ENCODE measurements around the gene NPPC.
A peak's percentile ranks its signal among the peaks of the same experiment; 100 is the strongest.
"Not testable (repeated sequence)": the region's sequence is repeated elsewhere in the genome, so short reads cannot be mapped to it uniquely, and the experiment has no call there.

NPPC gene

GRCh38 chr2:231919341-231920035 lies 6.7 kb downstream of the NPPC start:
- DNase-seq, result no peak

GRCh38 chr2:231918501-231919330 lies 7.5 kb downstream of the NPPC start:
- no peak for DNase-seq

GRCh38 chr2:231917280-231918066 lies 8.7 kb downstream of the NPPC start:
- no peak for DNase-seq

- DNase-seq, result no peak
Observed at GRCh38 chr2:231914077-231914690, 12.0 kb downstream of the NPPC start.

- no peak for DNase-seq
Observed at GRCh38 chr2:231911381-231911780, 14.8 kb downstream of the NPPC start.

- peak; percentile 90 for DNase-seq
Observed at GRCh38 chr2:231910771-231911170, 15.4 kb downstream of the NPPC start.

GRCh38 chr2:231910161-231910560 lies 16.0 kb downstream of the NPPC start:
- DNase-seq, result not testable (repeated sequence)

GRCh38 chr2:231909631-231910030 lies 16.6 kb downstream of the NPPC start:
- no peak for DNase-seq

- DNase-seq, result no peak
Observed at GRCh38 chr2:231908584-231908983, 17.6 kb downstream of the NPPC start.

- DNase-seq, result no peak
Observed at GRCh38 chr2:231907765-231908164, 18.4 kb downstream of the NPPC start.

GRCh38 chr2:231905026-231905425 lies 21.2 kb downstream of the NPPC start:
- DNase-seq, result no peak

GRCh38 chr2:231904161-231904611 lies 22.0 kb downstream of the NPPC start:
- DNase-seq, result peak; percentile 72

GRCh38 chr2:231902598-231902997 lies 23.6 kb downstream of the NPPC start:
- DNase-seq, result no peak

GRCh38 chr2:231900972-231901371 lies 25.2 kb downstream of the NPPC start:
- no peak for DNase-seq

- DNase-seq, result no peak
Observed at GRCh38 chr2:231900486-231900942, 25.7 kb downstream of the NPPC start.

- DNase-seq, result no peak
Observed at GRCh38 chr2:231894566-231895380, 31.4 kb downstream of the NPPC start.

GRCh38 chr2:231891514-231891905 lies 34.7 kb downstream of the NPPC start:
- no peak for DNase-seq

- DNase-seq, result peak; percentile 92
Observed at GRCh38 chr2:231890896-231891513, 35.2 kb downstream of the NPPC start.

GRCh38 chr2:231887756-231888155 lies 38.4 kb downstream of the NPPC start:
- DNase-seq, result no peak

GRCh38 chr2:231886071-231886681 lies 40.0 kb downstream of the NPPC start:
- no peak for DNase-seq
